DMS114 treated with DMSO at 0.1 percent for 48 hours (cell line): ENCODE data around the gene CIDEA.

Experiments
- DNase-seq: peaks from one replicate; lab custom pipeline; 2025; ENCODE audit not compliant: unreplicated experiment; lab: John Stamatoyannopoulos, UW

The CIDEA gene

GRCh38 chr18:12315911-12316310, 61.8 kb downstream of the CIDEA start:
- DNase-seq, result no peak

DNA sequence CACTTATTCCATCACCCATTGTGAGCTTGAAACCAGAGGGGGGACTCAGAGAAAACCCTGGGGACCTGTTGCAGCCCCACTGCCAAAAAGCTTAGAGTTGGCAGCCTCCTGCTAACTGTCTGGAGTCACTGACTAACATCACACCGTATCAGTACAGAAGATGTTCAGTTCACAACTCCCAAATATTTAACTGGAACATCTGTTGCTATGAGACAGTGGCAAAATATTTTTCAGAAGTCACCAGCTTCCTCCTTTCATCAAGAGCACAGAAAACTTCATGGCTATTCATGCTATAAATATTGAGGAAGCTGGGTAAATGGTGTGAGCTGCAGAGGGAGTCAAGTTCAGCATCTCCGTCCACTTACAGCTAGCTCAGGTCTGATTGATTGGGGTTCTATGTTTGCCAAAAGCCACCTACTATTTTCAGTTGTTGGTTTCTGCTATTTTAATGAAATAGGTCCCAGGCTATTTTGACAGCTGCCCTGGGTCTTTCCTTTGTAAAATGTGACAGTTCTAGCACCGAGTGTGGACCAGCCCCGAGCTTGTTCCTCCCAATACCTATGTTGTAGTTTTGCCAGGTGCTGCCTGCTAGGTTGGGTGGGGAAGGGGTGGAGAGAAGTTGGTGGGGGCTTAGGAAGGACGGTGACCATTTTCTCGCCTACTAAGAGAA, 63.6 kb downstream of the CIDEA start:
- no peak for DNase-seq

GRCh38 chr18:12318334-12318697, 64.2 kb downstream of the CIDEA start:
- DNase-seq, result no peak

GRCh38 chr18:12318857-12319256, 64.7 kb downstream of the CIDEA start:
- DNase-seq, result no peak

- no peak for DNase-seq
Measured at GRCh38 chr18:12321333-12321732, 67.2 kb downstream of the CIDEA start.

DNA sequence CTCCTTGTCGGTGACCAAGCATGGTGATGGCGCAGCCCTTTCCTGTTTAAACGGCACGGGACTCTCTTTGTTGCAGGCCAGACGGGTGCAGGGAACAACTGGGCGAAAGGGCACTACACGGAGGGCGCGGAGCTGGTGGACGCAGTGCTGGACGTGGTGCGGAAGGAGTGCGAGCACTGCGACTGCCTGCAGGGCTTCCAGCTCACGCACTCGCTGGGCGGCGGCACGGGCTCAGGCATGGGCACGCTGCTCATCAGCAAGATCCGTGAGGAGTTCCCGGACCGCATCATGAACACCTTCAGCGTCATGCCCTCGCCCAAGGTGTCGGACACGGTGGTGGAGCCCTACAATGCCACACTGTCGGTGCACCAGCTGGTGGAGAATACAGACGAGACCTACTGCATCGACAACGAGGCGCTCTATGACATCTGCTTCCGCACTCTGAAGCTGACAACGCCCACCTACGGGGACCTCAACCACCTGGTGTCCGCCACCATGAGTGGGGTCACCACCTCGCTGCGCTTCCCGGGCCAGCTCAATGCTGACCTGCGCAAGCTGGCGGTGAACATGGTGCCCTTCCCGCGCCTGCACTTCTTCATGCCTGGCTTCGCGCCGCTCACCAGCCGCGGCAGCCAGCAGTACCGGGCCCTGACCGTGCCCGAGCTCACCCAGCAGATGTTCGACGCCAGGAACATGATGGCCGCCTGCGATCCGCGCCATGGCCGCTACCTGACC, 71.0 kb downstream of the CIDEA start:
- no peak for DNase-seq

DNA sequence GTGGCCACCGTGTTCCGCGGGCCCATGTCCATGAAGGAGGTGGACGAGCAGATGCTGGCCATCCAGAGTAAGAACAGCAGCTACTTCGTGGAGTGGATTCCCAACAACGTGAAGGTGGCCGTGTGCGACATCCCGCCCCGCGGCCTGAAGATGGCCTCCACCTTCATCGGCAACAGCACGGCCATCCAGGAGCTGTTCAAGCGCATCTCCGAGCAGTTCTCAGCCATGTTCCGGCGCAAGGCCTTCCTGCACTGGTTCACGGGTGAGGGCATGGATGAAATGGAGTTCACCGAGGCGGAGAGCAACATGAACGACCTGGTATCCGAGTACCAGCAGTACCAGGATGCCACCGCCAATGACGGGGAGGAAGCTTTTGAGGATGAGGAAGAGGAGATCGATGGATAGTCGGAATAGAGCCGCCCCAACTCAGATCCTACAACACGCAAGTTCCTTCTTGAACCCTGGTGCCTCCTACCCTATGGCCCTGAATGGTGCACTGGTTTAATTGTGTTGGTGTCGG, 71.6 kb downstream of the CIDEA start:
- no peak for DNase-seq

- no peak for DNase-seq
Measured at GRCh38 chr18:12326711-12327460, 72.7 kb downstream of the CIDEA start.
